Transverse colon (tissue), 4 donors: ENCODE data around the gene ABCA12. TPM values are rescaled to one million over a fixed set of nuclear protein-coding genes. Genes with fewer than 3 reads are reported as not detected.
"Not testable (repeated sequence)": the region's sequence is repeated elsewhere in the genome, so short reads cannot be mapped to it uniquely, and the experiment has no call there.

Experiments used
- DNase-seq: peaks from one replicate; pipeline ENCODE4 v3.0.0-alpha.2; 2019
- H3K27ac ChIP-seq, 4 donors: fragments of 200-600 bp; sonication (generic); 2 replicates each; pipeline ENCODE4 v1.5.1; 2016 to 2018; ENCODE audit warnings: inconsistent platforms in 4 of 4
- H3K27me3 ChIP-seq: fragments of 200-600 bp; sonication (generic); 2 replicates; pipeline ENCODE4 v1.5.1; 2017; ENCODE audit warnings: inconsistent platforms
- H3K36me3 ChIP-seq, 4 donors: fragments of 200-600 bp; sonication (generic); 2 replicates each; pipeline ENCODE4 v1.5.1; 2017 to 2019; ENCODE audit warnings: inconsistent platforms in 4 of 4
- H3K4me1 ChIP-seq, 4 donors: fragments of 200-600 bp; sonication (generic); 2 replicates each; pipeline ENCODE4 v1.5.1; 2017 to 2020; ENCODE audit warnings: inconsistent platforms in 4 of 4
- H3K4me3 ChIP-seq, 4 donors: fragments of 200-600 bp; sonication (generic); 1 replicate in 1 of 4; 2 replicates in 3 of 4; pipeline versions ENCODE4 v1.5.1 to v1.6.1; 2017 to 2019; ENCODE audit warnings: inconsistent platforms in 4 of 4
- H3K9me3 ChIP-seq, 2 donors: fragments of 200-600 bp; sonication (generic); 2 replicates each; pipeline ENCODE4 v1.5.1; 2017 to 2019; ENCODE audit warnings: inconsistent platforms in 2 of 2
- CTCF ChIP-seq, 5 experiments: fragments of 200-600 bp in 3 of 5; fragments of 450-650 bp in 2 of 5; sonication (generic) in 3 of 5; IDR thresholded peaks; 1 replicate in 2 of 5; 2 replicates in 3 of 5; pipeline ENCODE4 v1.5.1; 2016 to 2017; ENCODE audit warnings: antibody characterized with exemption in 5 of 5, inconsistent platforms in 3 of 5, mild to moderate bottlenecking in 2 of 5, moderate library complexity in 1 of 5
- EP300 ChIP-seq: sonication (generic); formaldehyde crosslinking; IDR thresholded peaks from one replicate; pipeline ENCODE4 v1.6.1; 2017; ENCODE audit warnings: antibody characterized with exemption, low read depth
- POLR2A ChIP-seq: fragments of 450-650 bp; IDR thresholded peaks from one replicate; pipeline ENCODE4 v1.6.1; 2016; ENCODE audit warnings: antibody characterized with exemption, mild to moderate bottlenecking, moderate library complexity
- POLR2AphosphoS5 ChIP-seq, 3 donors: sonication (generic); formaldehyde crosslinking; IDR thresholded peaks; one replicate each; pipeline ENCODE4 v1.6.1; 2016; ENCODE audit warnings: antibody characterized with exemption in 3 of 3
- WGBS, 2 donors: methylation state at CpG; one replicate each; pipeline ENCODE4 v1.1.5; 2018; ENCODE audit warnings: low coverage in 1 of 2; 5-methylcytosine and 5-hydroxymethylcytosine counted together
- in situ Hi-C, 4 donors: fragments of 200-750 bp; cut with MboI; loops; one replicate each; pipeline versions ENCODE4 v1.15.0 to v1.15.1; 2017; ENCODE audit warnings: low sequenced_read_pairs in 3 of 4, low pct_ligation_motif_present in 1 of 4, low pct_unique_long_range_greater_than_20kb in 1 of 4
- intact Hi-C: fragments of 100-400 bp; cut with DNase I; formaldehyde crosslinking; loops from one replicate; pipeline ENCODE4 v1.15.1; 2023; ENCODE audit warnings: low total_unique reads
- total RNA-seq, 4 donors: library from RNA; depleted of rRNA; stranded (reverse); fragments of >200 nt; gene quantifications; one replicate each; pipeline ENCODE4 v1.1.0, GENCODE V29; 2016

The ABCA12 gene
- total RNA-seq, 4 donors from 2014 or later = 0.14 to 0.16 TPM; not detected in 2

GRCh38 chr2:215178121-215178520 is 39.7 kb upstream of the ABCA12 start:
- Histone ChIP-seq H3K4me1 (no peaks in the 10 kb centered on the region), H3K27ac (no peak overlapping the region), H3K36me3 (no peaks in the 10 kb centered on the region), H3K27me3 (no peaks in the 10 kb centered on the region), H3K4me3 (no peak overlapping the region), H3K9me3 (no peaks in the 10 kb centered on the region)
- DNase-seq = no peak
- intact Hi-C loops = no loop called here
- WGBS, 2 donors = 74 to 91% methylated on average over 4 of the region's 4 CpGs
- no peak for TF ChIP-seq EP300
- TF ChIP-seq POLR2A = no peak
- TF ChIP-seq CTCF (IDR thresholded peaks at IDR 0.05) = no peak
- no peak for TF ChIP-seq POLR2AphosphoS5 (IDR thresholded peaks at IDR 0.05)
- in situ Hi-C loops = no loop called here

GRCh38 chr2:215171796-215172195 is 33.4 kb upstream of the ABCA12 start:
- 75 to 84% methylated on average over 4 of the region's 4 CpGs for WGBS, 2 donors

GRCh38 chr2:215171151-215171550 is 32.7 kb upstream of the ABCA12 start:
- Histone ChIP-seq H3K36me3 (no peaks in the 10 kb centered on the region), H3K27ac (no peak overlapping the region), H3K4me1 (no peaks in the 10 kb centered on the region), H3K27me3 (no peaks in the 10 kb centered on the region), H3K9me3 (no peaks in the 10 kb centered on the region), H3K4me3 (peak overlapping the region in 1 of 4 donors; percentile 20)
- WGBS, 2 donors = 0 to 8% methylated on average over 2 to 3 of the region's 3 CpGs
- intact Hi-C loops = no loop called here
- TF ChIP-seq POLR2A (no peak), CTCF (IDR thresholded peaks at IDR 0.05) (no peak), EP300 (no peak), POLR2AphosphoS5 (IDR thresholded peaks at IDR 0.05) (no peak)
- in situ Hi-C loops = no loop called here
- DNase-seq = no peak

More at GRCh38 chr2:215171796-215172195, 33.4 kb upstream of the ABCA12 start:
- H3K4me1 ChIP-seq = no peaks in the 10 kb centered on the region
- intact Hi-C loops (no loop called here), in situ Hi-C loops (no loop called here)
- no peak for DNase-seq
- H3K27ac ChIP-seq = no peak overlapping the region
- no peaks in the 10 kb centered on the region for H3K27me3 ChIP-seq
- TF ChIP-seq EP300 = no peak
- TF ChIP-seq POLR2A = no peak
- no peak for TF ChIP-seq POLR2AphosphoS5 (IDR thresholded peaks at IDR 0.05)
- TF ChIP-seq CTCF (IDR thresholded peaks at IDR 0.05) = no peak
- no peak overlapping the region for H3K4me3 ChIP-seq
- no peaks in the 10 kb centered on the region for H3K9me3 ChIP-seq
- H3K36me3 ChIP-seq = no peaks in the 10 kb centered on the region

- H3K36me3 ChIP-seq, DNase-seq, H3K9me3 ChIP-seq, H3K27ac ChIP-seq, intact Hi-C loops, H3K4me3 ChIP-seq, in situ Hi-C loops, H3K27me3 ChIP-seq, H3K4me1 ChIP-seq: not testable (repeated sequence)
- 43 to 65% methylated on average over 2 of the region's 2 CpGs for WGBS, 2 donors
Observed at GRCh38 chr2:215166505-215166904, 28.1 kb upstream of the ABCA12 start.

GRCh38 chr2:215163319-215163718 is 24.9 kb upstream of the ABCA12 start:
- DNase-seq, H3K36me3 ChIP-seq, H3K4me1 ChIP-seq, intact Hi-C loops, H3K27me3 ChIP-seq, H3K27ac ChIP-seq, in situ Hi-C loops, H3K9me3 ChIP-seq, H3K4me3 ChIP-seq: not testable (repeated sequence)
- 93% methylated on average over 23 of the region's 31 CpGs; no CpG with 5 or more reads in 1 of the 2 donors for WGBS, 2 donors
